ENCODE data around the gene SCARB1. TPM values are rescaled to one million over a fixed set of nuclear protein-coding genes. Genes with fewer than 3 reads are reported as not detected.
"Not testable (repeated sequence)": the region's sequence is repeated elsewhere in the genome, so short reads cannot be mapped to it uniquely, and the experiment has no call there.

Gene SCARB1
- total RNA-seq = 10 to 100 TPM; 36.2 to 38.1 TPM

DNA sequence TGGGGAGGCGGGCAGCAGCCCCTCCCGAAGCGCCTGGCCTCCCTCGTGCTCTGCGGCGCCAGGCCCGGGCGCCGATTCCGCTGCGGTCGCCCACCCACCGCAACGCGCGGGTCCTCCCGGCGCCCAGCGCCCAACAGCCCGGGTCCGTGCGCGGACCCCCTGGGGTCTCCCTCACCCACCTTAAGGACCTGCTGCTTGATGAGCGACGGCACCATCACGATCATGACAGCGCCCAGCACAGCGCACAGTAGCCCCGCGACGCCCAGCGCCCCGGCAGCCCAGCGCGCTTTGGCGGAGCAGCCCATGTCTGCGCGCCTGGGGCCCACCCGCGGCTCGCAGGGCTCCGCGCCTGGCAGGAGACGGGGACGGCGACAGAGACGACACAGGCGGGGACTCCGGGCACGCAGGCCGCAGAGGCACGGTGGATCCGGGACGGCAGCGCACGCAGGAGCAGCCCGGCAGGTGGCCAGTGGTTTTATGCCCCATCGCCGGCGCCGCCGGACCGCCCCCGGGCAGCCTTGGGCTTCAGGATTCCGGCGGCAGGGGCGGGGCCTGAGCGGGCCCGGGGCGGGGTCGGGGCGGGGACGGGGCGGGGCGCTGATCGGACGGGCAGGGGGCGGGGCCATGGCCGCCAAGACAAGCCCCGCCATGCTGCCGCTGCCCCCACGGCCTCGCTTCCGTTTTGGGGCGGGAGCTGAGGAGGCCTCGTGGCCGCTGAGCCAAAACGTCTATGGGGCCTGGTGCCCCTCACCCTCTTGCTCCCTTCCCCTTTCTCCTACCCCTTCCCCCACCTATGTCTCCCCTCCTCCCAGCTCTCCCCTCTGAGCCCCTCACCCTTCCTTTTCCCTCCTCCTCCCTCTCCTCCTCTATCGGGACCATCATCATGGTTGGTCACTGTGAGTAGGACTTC is at the start of gene SCARB1:
Gene SCARB1, minus strand, starts transcription at position 449 of the 910 bp plus-strand sequence. Its CDS starts 144 bp downstream, at position 305.
- Mint-ChIP-seq H3K27ac (peak within 1 kb of the TSS; percentile 93), H3K9me3 (no peaks in the 10 kb centered on the region)
- POLR2A ChIA-PET = interaction anchor here (0.6 to 1.0 kb wide), 2 partner anchors 9 to 51 kb away, joined by 3 to 4 read pairs; partner anchors contain the start of gene UBC

DNA sequence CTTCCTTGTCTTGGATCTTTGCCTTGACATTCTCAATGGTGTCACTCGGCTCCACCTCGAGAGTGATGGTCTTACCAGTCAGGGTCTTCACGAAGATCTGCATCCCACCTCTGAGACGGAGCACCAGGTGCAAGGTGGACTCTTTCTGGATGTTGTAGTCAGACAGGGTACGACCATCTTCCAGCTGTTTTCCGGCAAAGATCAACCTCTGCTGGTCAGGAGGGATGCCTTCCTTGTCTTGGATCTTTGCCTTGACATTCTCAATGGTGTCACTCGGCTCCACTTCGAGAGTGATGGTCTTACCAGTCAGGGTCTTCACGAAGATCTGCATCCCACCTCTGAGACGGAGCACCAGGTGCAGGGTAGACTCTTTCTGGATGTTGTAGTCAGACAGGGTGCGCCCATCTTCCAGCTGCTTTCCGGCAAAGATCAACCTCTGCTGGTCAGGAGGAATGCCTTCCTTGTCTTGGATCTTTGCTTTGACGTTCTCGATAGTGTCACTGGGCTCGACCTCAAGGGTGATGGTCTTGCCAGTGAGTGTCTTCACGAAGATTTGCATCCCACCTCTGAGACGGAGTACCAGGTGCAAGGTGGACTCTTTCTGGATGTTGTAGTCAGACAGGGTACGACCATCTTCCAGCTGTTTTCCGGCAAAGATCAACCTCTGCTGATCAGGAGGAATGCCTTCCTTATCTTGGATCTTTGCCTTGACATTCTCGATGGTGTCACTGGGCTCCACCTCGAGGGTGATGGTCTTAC is 49.0 kb upstream of the SCARB1 start:
- H3K9me3 Mint-ChIP-seq; H3K27me3 Mint-ChIP-seq; DNase-seq; ATAC-seq; intact Hi-C loops (cut with micrococcal nuclease): not testable (repeated sequence)
- Mint-ChIP-seq H3K4me1 (ENCODE audit: low read depth) (peaks cover 61% of the 10 kb centered on the region), H3K27ac (peak overlapping the region; percentile 100), H3K36me3 (ENCODE audit: low read depth) (peaks cover 40% of the 10 kb centered on the region), H3K4me3 (peak overlapping the region; percentile 100)
- ChIA-PET CTCF (interaction anchor here (12.2 kb wide), 1 partner anchor 27 kb away, joined by 183 read pairs; no protein-coding TSS in a partner anchor), POLR2A (interaction anchor here (0.6 to 12.7 kb wide), 6 partner anchors 10 to 81 kb away, joined by 3 to 256 read pairs (median 7); partner anchors contain the start of genes BRI3BP and DHX37)

More for the DNA sequence above, at the start of gene SCARB1:
- Mint-ChIP-seq H3K36me3 (ENCODE audit: low read depth) (peaks cover 18% of the 10 kb centered on the region), H3K4me1 (ENCODE audit: low read depth) (peaks cover 25% of the 10 kb centered on the region), H3K4me3 (peak within 1 kb of the TSS; percentile 85), H3K27me3 (peaks cover 4% of the 10 kb centered on the region)
- ATAC-seq (peak; percentile 91), DNase-seq (peak; percentile 84)
- CTCF ChIA-PET = interaction anchor here (0.9 to 1.5 kb wide), 3 partner anchors 8 to 77 kb away, joined by 3 to 10 read pairs (median 4); no protein-coding TSS in a partner anchor
- intact Hi-C loops (cut with micrococcal nuclease) = no loop called here
- TF ChIP-seq, protein P1, sequence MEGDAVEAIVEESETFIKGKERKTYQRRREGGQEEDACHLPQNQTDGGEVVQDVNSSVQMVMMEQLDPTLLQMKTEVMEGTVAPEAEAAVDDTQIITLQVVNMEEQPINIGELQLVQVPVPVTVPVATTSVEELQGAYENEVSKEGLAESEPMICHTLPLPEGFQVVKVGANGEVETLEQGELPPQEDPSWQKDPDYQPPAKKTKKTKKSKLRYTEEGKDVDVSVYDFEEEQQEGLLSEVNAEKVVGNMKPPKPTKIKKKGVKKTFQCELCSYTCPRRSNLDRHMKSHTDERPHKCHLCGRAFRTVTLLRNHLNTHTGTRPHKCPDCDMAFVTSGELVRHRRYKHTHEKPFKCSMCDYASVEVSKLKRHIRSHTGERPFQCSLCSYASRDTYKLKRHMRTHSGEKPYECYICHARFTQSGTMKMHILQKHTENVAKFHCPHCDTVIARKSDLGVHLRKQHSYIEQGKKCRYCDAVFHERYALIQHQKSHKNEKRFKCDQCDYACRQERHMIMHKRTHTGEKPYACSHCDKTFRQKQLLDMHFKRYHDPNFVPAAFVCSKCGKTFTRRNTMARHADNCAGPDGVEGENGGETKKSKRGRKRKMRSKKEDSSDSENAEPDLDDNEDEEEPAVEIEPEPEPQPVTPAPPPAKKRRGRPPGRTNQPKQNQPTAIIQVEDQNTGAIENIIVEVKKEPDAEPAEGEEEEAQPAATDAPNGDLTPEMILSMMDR (IDR thresholded peaks at IDR 0.05) = no peak

- DNase-seq; H3K27me3 Mint-ChIP-seq; H3K9me3 Mint-ChIP-seq; intact Hi-C loops (cut with micrococcal nuclease); ATAC-seq: not testable (repeated sequence)
- peak overlapping the region; percentile 70 for H3K27ac Mint-ChIP-seq
- POLR2A ChIA-PET = interaction anchor here (0.6 to 4.2 kb wide), 8 partner anchors 9 to 1193 kb away, joined by 3 to 39 read pairs (median 3); no protein-coding TSS in a partner anchor
- peaks cover 53% of the 10 kb centered on the region for H3K4me1 Mint-ChIP-seq (ENCODE audit: low read depth)
- H3K4me3 Mint-ChIP-seq = peak overlapping the region; percentile 48
- CTCF ChIA-PET = interaction anchor here (2.8 kb wide), 1 partner anchor 30 kb away, joined by 23 read pairs; no protein-coding TSS in a partner anchor
- peaks cover 40% of the 10 kb centered on the region for H3K36me3 Mint-ChIP-seq (ENCODE audit: low read depth)
These were observed 47.9 kb upstream of the SCARB1 start for GRCh38 chr12:124911521-124911920.

DNA sequence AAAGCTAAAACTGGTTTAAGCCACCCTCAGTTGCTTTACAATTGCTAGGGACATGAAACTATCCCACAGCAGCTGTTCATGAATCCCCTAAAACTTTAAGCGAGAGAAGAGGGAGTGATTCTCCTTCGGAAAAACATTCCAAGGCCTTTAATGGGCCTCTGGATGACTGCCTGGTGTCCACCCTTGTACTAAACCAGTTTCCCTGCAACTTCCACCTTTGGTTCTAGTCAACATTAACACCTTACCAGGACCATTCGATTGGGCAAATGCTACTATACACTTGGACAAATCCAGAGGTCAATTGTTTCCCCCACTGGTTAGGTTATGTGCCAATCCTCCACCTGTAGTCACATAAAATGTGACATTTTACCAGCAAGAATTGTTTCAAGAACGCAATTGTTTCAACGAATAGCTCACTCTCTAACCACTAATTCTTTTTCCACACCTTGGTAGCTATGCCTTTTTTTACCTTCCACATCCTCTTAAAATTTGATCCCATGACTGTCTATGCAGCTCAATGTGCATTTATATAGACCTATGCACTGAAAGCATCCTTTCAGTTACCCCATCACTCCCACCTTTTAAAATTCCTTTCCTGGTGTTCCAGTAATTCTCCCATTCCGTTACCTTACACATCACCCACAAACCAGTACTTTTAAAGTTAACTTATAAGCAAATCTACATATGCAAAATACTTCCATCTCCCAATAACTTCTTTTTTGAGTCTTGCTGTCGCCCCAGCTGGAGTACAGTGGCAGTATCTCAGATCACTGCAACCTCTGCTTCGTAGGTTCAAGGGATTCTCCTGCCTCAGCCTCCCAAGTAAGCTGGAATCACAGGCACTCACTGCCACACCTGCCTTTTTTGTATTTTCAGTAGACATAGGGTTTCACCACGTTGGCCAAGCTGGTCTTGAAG is 47.2 kb upstream of the SCARB1 start:
- CTCF ChIA-PET = interaction anchor here (0.7 to 2.8 kb wide), 2 partner anchors 16 to 31 kb away, joined by 3 to 23 read pairs; no protein-coding TSS in a partner anchor
- peaks cover 49% of the 10 kb centered on the region for H3K4me1 Mint-ChIP-seq (ENCODE audit: low read depth)

More for the DNA sequence above, 47.2 kb upstream of the SCARB1 start:
- TF ChIP-seq, protein P1 (IDR thresholded peaks at IDR 0.05) = no peak
- POLR2A ChIA-PET = interaction anchor here (0.6 to 4.2 kb wide), 12 partner anchors 10 to 1192 kb away, joined by 3 to 39 read pairs (median 4); no protein-coding TSS in a partner anchor
- Mint-ChIP-seq H3K36me3 (ENCODE audit: low read depth) (peaks cover 40% of the 10 kb centered on the region), H3K27me3 (no peaks in the 10 kb centered on the region), H3K27ac (peak overlapping the region; percentile 70), H3K4me3 (peak overlapping the region; percentile 45), H3K9me3 (no peaks in the 10 kb centered on the region)
- DNase-seq (no peak), ATAC-seq (no peak)
- intact Hi-C loops (cut with micrococcal nuclease) = no loop called here
